Activated CD4-positive, alpha-beta T cell treated with anti-CD3 and anti-CD28 coated beads for 36 hours (primary cell): ENCODE measurements around the gene BBOX1. TPM values are rescaled to one million over a fixed set of nuclear protein-coding genes. Genes with fewer than 3 reads are reported as not detected.

Experiments used
- ATAC-seq: fragments of 200-7000 bp; cut with Tn5 transposase; one replicate; pipeline ENCODE4 v1.10.0; 2021; ENCODE audit warnings: mild to moderate bottlenecking, moderate library complexity
- CTCF ChIA-PET: fragments of 350-600 bp; sonication (Branson Sonifier 250); formaldehyde crosslinking; loops from one replicate; lab custom pipeline; 2021; ENCODE audit warnings: antibody characterized with exemption; lab: Charles Lee
- POLR2A ChIA-PET: fragments of 350-600 bp; sonication (Branson Sonifier 250); formaldehyde crosslinking; loops from one replicate; lab custom pipeline; 2021; ENCODE audit warnings: antibody characterized with exemption, inconsistent platforms; lab: Charles Lee
- DNase-seq: peaks from one replicate; pipeline ENCODE4 v3.0.0-alpha.2; 2020
- H3K27ac Mint-ChIP-seq: one replicate; pipeline ENCODE4 v1.8.0; 2021; ENCODE audit warnings: mixed read lengths
- H3K27me3 Mint-ChIP-seq: one replicate; pipeline ENCODE4 v1.8.0; 2021; ENCODE audit warnings: mixed read lengths
- H3K36me3 Mint-ChIP-seq: one replicate; pipeline ENCODE4 v1.8.0; 2021; ENCODE audit warnings: low read depth, mixed read lengths
- H3K4me1 Mint-ChIP-seq: one replicate; pipeline ENCODE4 v1.8.0; 2021; ENCODE audit warnings: mixed read lengths
- H3K4me3 Mint-ChIP-seq: one replicate; pipeline ENCODE4 v1.8.0; 2021; ENCODE audit warnings: mild to moderate bottlenecking, moderate library complexity, mixed read lengths
- H3K9me3 Mint-ChIP-seq: one replicate; pipeline ENCODE4 v1.8.0; 2021; ENCODE audit warnings: low read depth, mixed read lengths
- intact Hi-C, 2 experiments: fragments of 100-400 bp; cut with DNase I in 1 of 2; cut with micrococcal nuclease in 1 of 2; formaldehyde crosslinking; loops; one replicate each; pipeline versions ENCODE4 v1.14.2 to v1.15.1; 2022 to 2024; cut with DNase I, micrococcal nuclease
- total RNA-seq, 2 experiments: library from RNA; stranded (reverse); gene quantifications; one replicate each; pipeline ENCODE4 v1.2.3, GENCODE V29; 2021

The BBOX1 gene
- total RNA-seq, 2 experiments from 2014 or later = not detected

GRCh38 chr11:27138716-27139115, 98.1 kb downstream of the BBOX1 start:
- ChIA-PET POLR2A (no interaction called here), CTCF (no interaction called here)
- ATAC-seq = no peak
- no peaks in the 10 kb centered on the region for H3K36me3 Mint-ChIP-seq
- no peaks in the 10 kb centered on the region for H3K4me1 Mint-ChIP-seq
- H3K27me3 Mint-ChIP-seq = no peaks in the 10 kb centered on the region
- H3K9me3 Mint-ChIP-seq = peaks cover 13% of the 10 kb centered on the region
- intact Hi-C loops = no loop called here
- H3K4me3 Mint-ChIP-seq = no peak overlapping the region
- no peak for DNase-seq
- no peak overlapping the region for H3K27ac Mint-ChIP-seq

GRCh38 chr11:27139742-27140367, 99.2 kb downstream of the BBOX1 start:
- ChIA-PET POLR2A (no interaction called here), CTCF (no interaction called here)
- Mint-ChIP-seq H3K27me3 (no peaks in the 10 kb centered on the region), H3K36me3 (no peaks in the 10 kb centered on the region), H3K4me3 (no peak overlapping the region), H3K27ac (no peak overlapping the region), H3K9me3 (peaks cover 9% of the 10 kb centered on the region), H3K4me1 (no peaks in the 10 kb centered on the region)
- ATAC-seq (no peak), DNase-seq (no peak)
- intact Hi-C loops = no loop called here

GRCh38 chr11:27141576-27141975, 101.0 kb downstream of the BBOX1 start:
- Mint-ChIP-seq H3K4me1 (no peaks in the 10 kb centered on the region), H3K27ac (no peak overlapping the region), H3K36me3 (no peaks in the 10 kb centered on the region), H3K9me3 (peaks cover 4% of the 10 kb centered on the region), H3K27me3 (no peaks in the 10 kb centered on the region), H3K4me3 (no peak overlapping the region)
- ChIA-PET POLR2A (no interaction called here), CTCF (no interaction called here)
- DNase-seq = no peak
- intact Hi-C loops = no loop called here
- ATAC-seq = no peak

GRCh38 chr11:27147916-27148315, 107.3 kb downstream of the BBOX1 start:
- Mint-ChIP-seq H3K27me3 (no peaks in the 10 kb centered on the region), H3K9me3 (no peaks in the 10 kb centered on the region), H3K4me3 (no peak overlapping the region), H3K4me1 (no peaks in the 10 kb centered on the region), H3K27ac (no peak overlapping the region), H3K36me3 (no peaks in the 10 kb centered on the region)
- POLR2A ChIA-PET = no interaction called here
- intact Hi-C loops = no loop called here
- CTCF ChIA-PET = no interaction called here
- no peak for ATAC-seq
- no peak for DNase-seq

GRCh38 chr11:27148506-27148905, 107.9 kb downstream of the BBOX1 start:
- H3K4me3 Mint-ChIP-seq = no peak overlapping the region
- POLR2A ChIA-PET = no interaction called here

GRCh38 chr11:27150098-27150497, 109.5 kb downstream of the BBOX1 start:
- Mint-ChIP-seq H3K4me3 (no peak overlapping the region), H3K27me3 (no peaks in the 10 kb centered on the region), H3K27ac (no peak overlapping the region), H3K9me3 (no peaks in the 10 kb centered on the region), H3K4me1 (no peaks in the 10 kb centered on the region), H3K36me3 (no peaks in the 10 kb centered on the region)
- DNase-seq (no peak), ATAC-seq (no peak)
- POLR2A ChIA-PET = interaction anchor here (0.7 kb wide), 1 partner anchor 795 kb away, joined by 3 read pairs; no protein-coding TSS in a partner anchor
- CTCF ChIA-PET = no interaction called here
- intact Hi-C loops = loop anchor here in 1 of 2 experiments (10.0 kb wide), 2 partner anchors 395 to 865 kb away; no protein-coding TSS in a partner anchor

More at GRCh38 chr11:27148506-27148905, 107.9 kb downstream of the BBOX1 start:
- CTCF ChIA-PET = no interaction called here
- Mint-ChIP-seq H3K9me3 (no peaks in the 10 kb centered on the region), H3K4me1 (no peaks in the 10 kb centered on the region), H3K36me3 (no peaks in the 10 kb centered on the region), H3K27me3 (no peaks in the 10 kb centered on the region), H3K27ac (no peak overlapping the region)
- intact Hi-C loops = no loop called here
- no peak for ATAC-seq
- no peak for DNase-seq

GRCh38 chr11:27153136-27153535, 112.5 kb downstream of the BBOX1 start:
- ChIA-PET POLR2A (no interaction called here), CTCF (no interaction called here)
- DNase-seq = no peak
- no peak overlapping the region for H3K4me3 Mint-ChIP-seq
- intact Hi-C loops = loop anchor here in 1 of 2 experiments (10.0 kb wide), 2 partner anchors 398 to 868 kb away; no protein-coding TSS in a partner anchor
- no peak for ATAC-seq
- no peaks in the 10 kb centered on the region for H3K4me1 Mint-ChIP-seq
- H3K36me3 Mint-ChIP-seq = no peaks in the 10 kb centered on the region
- no peaks in the 10 kb centered on the region for H3K9me3 Mint-ChIP-seq
- no peaks in the 10 kb centered on the region for H3K27me3 Mint-ChIP-seq
- no peak overlapping the region for H3K27ac Mint-ChIP-seq

GRCh38 chr11:27158456-27159334, 118.1 kb downstream of the BBOX1 start:
- H3K36me3 Mint-ChIP-seq = no peaks in the 10 kb centered on the region
- peaks cover 9% of the 10 kb centered on the region for H3K27me3 Mint-ChIP-seq
- H3K27ac Mint-ChIP-seq = no peak overlapping the region
- CTCF ChIA-PET = interaction anchor here (0.5 to 1.1 kb wide), 4 partner anchors 26 to 865 kb away, joined by 3 to 5 read pairs (median 3); no protein-coding TSS in a partner anchor
- no peaks in the 10 kb centered on the region for H3K4me1 Mint-ChIP-seq
- intact Hi-C loops = loop anchor here (1.0 to 10.0 kb wide), 4 partner anchors 404 to 874 kb away; no protein-coding TSS in a partner anchor
- DNase-seq (peak; percentile 31), ATAC-seq (no peak)
- POLR2A ChIA-PET = no interaction called here
- no peaks in the 10 kb centered on the region for H3K9me3 Mint-ChIP-seq
- H3K4me3 Mint-ChIP-seq = no peak overlapping the region

- Mint-ChIP-seq H3K4me1 (no peaks in the 10 kb centered on the region), H3K4me3 (no peak overlapping the region), H3K27me3 (peaks cover 9% of the 10 kb centered on the region), H3K9me3 (no peaks in the 10 kb centered on the region), H3K27ac (no peak overlapping the region), H3K36me3 (no peaks in the 10 kb centered on the region)
- intact Hi-C loops = loop anchor here in 1 of 2 experiments (10.0 kb wide), 2 partner anchors 405 to 875 kb away; no protein-coding TSS in a partner anchor
- no peak for DNase-seq
- ChIA-PET CTCF (interaction anchor here (1.0 kb wide), 1 partner anchor 865 kb away, joined by 3 read pairs; no protein-coding TSS in a partner anchor), POLR2A (no interaction called here)
- ATAC-seq = no peak
Measured at GRCh38 chr11:27159335-27159679, 118.7 kb downstream of the BBOX1 start.

- no peak overlapping the region for H3K4me3 Mint-ChIP-seq
- no peaks in the 10 kb centered on the region for H3K9me3 Mint-ChIP-seq
- no peaks in the 10 kb centered on the region for H3K4me1 Mint-ChIP-seq
- intact Hi-C loops = no loop called here
- peaks cover 9% of the 10 kb centered on the region for H3K27me3 Mint-ChIP-seq
- ATAC-seq (no peak), DNase-seq (no peak)
- H3K27ac Mint-ChIP-seq = no peak overlapping the region
- H3K36me3 Mint-ChIP-seq = no peaks in the 10 kb centered on the region
- ChIA-PET POLR2A (no interaction called here), CTCF (interaction anchor here (1.0 to 1.9 kb wide), 2 partner anchors 325 to 424 kb away, joined by 3 to 6 read pairs; no protein-coding TSS in a partner anchor)
Measured at GRCh38 chr11:27161071-27161470, 120.5 kb downstream of the BBOX1 start.

- CTCF ChIA-PET = interaction anchor here (0.6 to 1.9 kb wide), 3 partner anchors 9 to 324 kb away, joined by 3 to 6 read pairs (median 3); no protein-coding TSS in a partner anchor
- no peak for ATAC-seq
- no peaks in the 10 kb centered on the region for H3K4me1 Mint-ChIP-seq
- peaks cover 9% of the 10 kb centered on the region for H3K27me3 Mint-ChIP-seq
- no peaks in the 10 kb centered on the region for H3K9me3 Mint-ChIP-seq
- no peak for DNase-seq
- H3K4me3 Mint-ChIP-seq = no peak overlapping the region
- H3K36me3 Mint-ChIP-seq = no peaks in the 10 kb centered on the region
- intact Hi-C loops = no loop called here
- POLR2A ChIA-PET = no interaction called here
- H3K27ac Mint-ChIP-seq = no peak overlapping the region
Measured at GRCh38 chr11:27162237-27162636, 121.6 kb downstream of the BBOX1 start.
